Measurements from ENCODE around the gene ATF6B. TPM values are rescaled to one million over a fixed set of nuclear protein-coding genes. Genes with fewer than 3 reads are reported as not detected.

Gene ATF6B
- total and polyA plus RNA-seq, 2 experiments from 2014 or later: 24.9 to 26.1 TPM

GRCh38 chr6:32081168-32081990 lies 46.7 kb downstream of the ATF6B start:
- no peaks in the 10 kb centered on the region for H3K4me1 ChIP-seq (ENCODE audit: insufficient read depth)
- H4K20me1 ChIP-seq (replicated peaks; ENCODE audit: insufficient read depth): no peaks in the 10 kb centered on the region
- no peaks in the 10 kb centered on the region; the same call in 2 of the 3 replicates for H3K36me3 Mint-ChIP-seq (ENCODE audit: low read depth)
- no peaks in the 10 kb centered on the region; the same call in 2 of the 3 replicates for H3K9me3 Mint-ChIP-seq
- no peak overlapping the region for H3K4me3 Mint-ChIP-seq
- H3K27ac Mint-ChIP-seq: no peak overlapping the region
- no peaks in the 10 kb centered on the region for H3K79me2 ChIP-seq (replicated peaks; ENCODE audit: insufficient read depth)
- H3F3A ChIP-seq (replicated peaks; ENCODE audit: low read depth): no peaks in the 10 kb centered on the region
- H3K4me3 ChIP-seq: no peak overlapping the region
- H3K4me1 Mint-ChIP-seq: peaks cover 5% of the 10 kb centered on the region; the same call in 1 of the 3 replicates
- H3K27me3 ChIP-seq (ENCODE audit: insufficient read depth): peaks cover 3% of the 10 kb centered on the region
- no peak overlapping the region for H2AFZ ChIP-seq
- no peaks in the 10 kb centered on the region for H3K36me3 ChIP-seq (ENCODE audit: insufficient read depth)
- no peak for DNase-seq (ENCODE audit: low spot score)
- no peak overlapping the region for H3K4me2 ChIP-seq
- peaks cover 16% of the 10 kb centered on the region for H3K27me3 Mint-ChIP-seq (ENCODE audit: insufficient read depth, low read depth, poor library complexity)
- ATAC-seq: no peak
- TF ChIP-seq STAT1 (IDR thresholded peaks at IDR 0.05; ENCODE audit: unreplicated experiment) (no peak), ZNF331 (CRISPR knock-in tag; IDR thresholded peaks at IDR 0.05; ENCODE audit: low read depth) (no peak)
- no peak overlapping the region for H3K27ac ChIP-seq (ENCODE audit: low read depth)
- no peaks in the 10 kb centered on the region for H3K9me2 ChIP-seq (ENCODE audit: insufficient read depth)

GRCh38 chr6:32079566-32080290 lies 48.3 kb downstream of the ATF6B start:
- Mint-ChIP-seq H3K4me1 (no peaks in the 10 kb centered on the region), H3K36me3 (ENCODE audit: low read depth) (no peaks in the 10 kb centered on the region; the same call in 2 of the 3 replicates), H3K27ac (no peak overlapping the region), H3K9me3 (no peaks in the 10 kb centered on the region), H3K4me3 (no peak overlapping the region), H3K27me3 (ENCODE audit: insufficient read depth, low read depth, poor library complexity) (peaks cover 9% of the 10 kb centered on the region)
- Histone ChIP-seq H3K4me3 (no peak overlapping the region), H3K4me2 (no peak overlapping the region), H3K9me2 (ENCODE audit: insufficient read depth) (no peaks in the 10 kb centered on the region), H2AFZ (no peak overlapping the region), H3F3A (replicated peaks; ENCODE audit: low read depth) (no peaks in the 10 kb centered on the region), H3K4me1 (ENCODE audit: insufficient read depth) (no peaks in the 10 kb centered on the region), H3K27me3 (ENCODE audit: insufficient read depth) (no peaks in the 10 kb centered on the region), H4K20me1 (replicated peaks; ENCODE audit: insufficient read depth) (no peaks in the 10 kb centered on the region), H3K36me3 (ENCODE audit: insufficient read depth) (no peaks in the 10 kb centered on the region), H3K27ac (ENCODE audit: low read depth) (no peak overlapping the region), H3K79me2 (replicated peaks; ENCODE audit: insufficient read depth) (no peaks in the 10 kb centered on the region)
- TF ChIP-seq JUNB (IDR thresholded peaks at IDR 0.05; ENCODE audit: unreplicated experiment) (no peak), REST (IDR thresholded peaks at IDR 0.05; ENCODE audit: unreplicated experiment) (no peak), EZH2 (IDR thresholded peaks at IDR 0.05; ENCODE audit: low read depth, unreplicated experiment) (no peak), CTCF (conservative IDR thresholded peaks at IDR 0.05; ENCODE audit: low read depth in 2 of 2) (no peak; a peak in 1 of 4 replicates), EZH2phosphoT487 (IDR thresholded peaks at IDR 0.05; ENCODE audit: unreplicated experiment) (no peak), ZNF331 (CRISPR knock-in tag; IDR thresholded peaks at IDR 0.05; ENCODE audit: low read depth) (no peak), STAT1 (IDR thresholded peaks at IDR 0.05; ENCODE audit: unreplicated experiment) (no peak)
- ATAC-seq (peak; percentile 20; the same call in 1 of the 3 replicates), DNase-seq (ENCODE audit: low spot score) (no peak)

Measured in GM23338 (cell line).